ENCODE data around the gene NOMO2. TPM values are rescaled to one million over a fixed set of nuclear protein-coding genes. Genes with fewer than 3 reads are reported as not detected.
"Not testable (repeated sequence)": the region's sequence is repeated elsewhere in the genome, so short reads cannot be mapped to it uniquely, and the experiment has no call there.

The NOMO2 gene
- polyA plus RNA-seq, 1 donor (not counting 4 experiments of a cell fraction or from before 2014, with no cell fraction given): 66.0 TPM

DNA sequence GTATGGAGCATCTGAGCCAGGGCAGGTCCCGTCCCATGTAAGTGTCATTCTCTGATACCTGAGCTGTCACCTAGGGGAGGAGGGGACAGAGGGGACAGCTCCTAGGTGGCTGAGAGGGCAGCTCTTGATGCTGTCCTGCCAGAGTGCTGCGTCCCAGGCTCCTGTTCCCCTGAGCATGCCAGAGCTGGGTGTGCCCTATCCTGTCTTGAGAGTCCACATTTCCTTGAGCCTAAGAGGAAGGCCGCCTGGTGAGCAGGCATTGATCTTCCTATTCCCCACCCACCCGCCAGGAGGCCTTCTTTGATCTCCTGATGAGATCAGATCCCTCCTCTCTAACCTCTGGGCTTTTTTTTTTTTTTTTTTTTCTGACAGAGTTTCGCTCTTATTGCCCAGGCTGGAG is 32.0 kb upstream of the NOMO2 start:
- H3K36me3 ChIP-seq (ENCODE audit: control insufficient read depth in 2 of 2, extremely low read depth in 1 of 2, insufficient read depth in 2 of 2, low read length in 2 of 2); DNase-seq (ENCODE audit: low read depth, low spot score); H3K4me2 ChIP-seq (ENCODE audit: control insufficient read depth, extremely low read depth, insufficient read depth, low read depth, low read length); H2AFZ ChIP-seq (ENCODE audit: control insufficient read depth, low read length); H3K4me1 ChIP-seq (ENCODE audit: control insufficient read depth, extremely low read depth, insufficient read depth, low read length); H3K27me3 ChIP-seq (ENCODE audit: control insufficient read depth, extremely low read depth, insufficient read depth, low read length); dilution Hi-C loops (cut with MboI; ENCODE audit: extremely low pct_ligation_motif_present, low sequenced_read_pairs); FAIRE-seq; H3K9me1 ChIP-seq (ENCODE audit: control insufficient read depth, extremely low read depth, insufficient read depth, low read length); H3K9me3 ChIP-seq (ENCODE audit: control insufficient read depth, low read depth, low read length); H4K20me1 ChIP-seq (ENCODE audit: control insufficient read depth, extremely low read depth, insufficient read depth, low read length); H3K4me3 ChIP-seq (ENCODE audit: control insufficient read depth in 2 of 3, extremely low read depth in 1 of 3, insufficient read depth in 2 of 3, low read depth in 1 of 3, low read length in 3 of 3); H3K9ac ChIP-seq (ENCODE audit: control insufficient read depth, extremely low read depth, insufficient read depth, low read length); H3K27ac ChIP-seq (ENCODE audit: control insufficient read depth, insufficient read depth, low read length); H3K79me2 ChIP-seq (ENCODE audit: control insufficient read depth, insufficient read depth, low read length): not testable (repeated sequence)

DNA sequence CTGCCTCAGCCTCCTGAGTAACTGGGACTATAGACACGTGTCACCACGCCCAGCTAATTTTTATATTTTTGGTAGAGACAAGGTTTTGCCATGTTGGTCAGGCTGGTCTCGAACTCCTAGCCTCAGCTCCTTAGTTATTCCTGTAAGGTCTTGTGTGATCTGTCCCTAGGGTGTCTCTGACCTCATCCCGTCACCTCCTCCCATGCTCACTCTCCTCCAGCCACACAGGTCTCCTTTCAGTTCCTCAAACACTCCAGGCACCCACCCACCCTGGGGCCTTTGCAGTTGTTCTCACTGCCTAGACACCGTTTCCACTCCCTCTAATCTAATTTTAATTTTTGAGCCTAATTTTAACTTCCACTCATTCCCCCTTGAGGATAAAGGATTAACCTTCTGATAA is 31.1 kb upstream of the NOMO2 start:
- not testable (repeated sequence) for H3K27ac ChIP-seq (ENCODE audit: control insufficient read depth, insufficient read depth, low read length); H4K20me1 ChIP-seq (ENCODE audit: control insufficient read depth, extremely low read depth, insufficient read depth, low read length)

DNA sequence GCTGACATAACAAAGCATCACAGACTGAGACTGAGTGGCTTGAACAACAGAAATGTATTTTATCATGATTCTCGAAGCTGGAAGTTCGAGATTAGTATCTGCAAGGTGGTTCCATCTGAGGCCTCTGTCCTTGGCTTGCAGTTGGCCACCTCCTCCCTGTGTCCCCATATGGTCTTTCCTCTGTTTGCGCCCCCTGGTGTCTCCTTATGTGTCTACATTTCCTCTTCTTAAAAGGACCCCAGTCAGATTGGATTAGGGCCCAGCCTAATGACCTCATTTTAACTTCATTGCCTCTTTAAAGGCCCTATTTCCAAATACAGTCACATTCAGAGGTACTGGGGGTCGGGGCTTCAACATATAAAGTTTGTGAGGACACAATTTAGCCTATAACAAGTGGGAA is 30.0 kb upstream of the NOMO2 start:
- dilution Hi-C loops (cut with MboI; ENCODE audit: extremely low pct_ligation_motif_present, low sequenced_read_pairs); H3K9ac ChIP-seq (ENCODE audit: control insufficient read depth, extremely low read depth, insufficient read depth, low read length); H3K4me3 ChIP-seq (ENCODE audit: control insufficient read depth in 2 of 3, extremely low read depth in 1 of 3, insufficient read depth in 2 of 3, low read depth in 1 of 3, low read length in 3 of 3); H3K4me1 ChIP-seq (ENCODE audit: control insufficient read depth, extremely low read depth, insufficient read depth, low read length); FAIRE-seq; H3K27ac ChIP-seq (ENCODE audit: control insufficient read depth, insufficient read depth, low read length); DNase-seq (ENCODE audit: low read depth, low spot score); H3K9me1 ChIP-seq (ENCODE audit: control insufficient read depth, extremely low read depth, insufficient read depth, low read length); H3K9me3 ChIP-seq (ENCODE audit: control insufficient read depth, low read depth, low read length); H2AFZ ChIP-seq (ENCODE audit: control insufficient read depth, low read length); H3K4me2 ChIP-seq (ENCODE audit: control insufficient read depth, extremely low read depth, insufficient read depth, low read depth, low read length); H3K79me2 ChIP-seq (ENCODE audit: control insufficient read depth, insufficient read depth, low read length); H3K36me3 ChIP-seq (ENCODE audit: control insufficient read depth in 2 of 2, extremely low read depth in 1 of 2, insufficient read depth in 2 of 2, low read length in 2 of 2); H3K27me3 ChIP-seq (ENCODE audit: control insufficient read depth, extremely low read depth, insufficient read depth, low read length); H4K20me1 ChIP-seq (ENCODE audit: control insufficient read depth, extremely low read depth, insufficient read depth, low read length): not testable (repeated sequence)

More for the DNA sequence above, 31.1 kb upstream of the NOMO2 start:
- FAIRE-seq; H3K79me2 ChIP-seq (ENCODE audit: control insufficient read depth, insufficient read depth, low read length); H3K36me3 ChIP-seq (ENCODE audit: control insufficient read depth in 2 of 2, extremely low read depth in 1 of 2, insufficient read depth in 2 of 2, low read length in 2 of 2); H2AFZ ChIP-seq (ENCODE audit: control insufficient read depth, low read length); H3K4me1 ChIP-seq (ENCODE audit: control insufficient read depth, extremely low read depth, insufficient read depth, low read length); dilution Hi-C loops (cut with MboI; ENCODE audit: extremely low pct_ligation_motif_present, low sequenced_read_pairs); H3K9me3 ChIP-seq (ENCODE audit: control insufficient read depth, low read depth, low read length); H3K9me1 ChIP-seq (ENCODE audit: control insufficient read depth, extremely low read depth, insufficient read depth, low read length); H3K27me3 ChIP-seq (ENCODE audit: control insufficient read depth, extremely low read depth, insufficient read depth, low read length); H3K9ac ChIP-seq (ENCODE audit: control insufficient read depth, extremely low read depth, insufficient read depth, low read length); H3K4me3 ChIP-seq (ENCODE audit: control insufficient read depth in 2 of 3, extremely low read depth in 1 of 3, insufficient read depth in 2 of 3, low read depth in 1 of 3, low read length in 3 of 3); H3K4me2 ChIP-seq (ENCODE audit: control insufficient read depth, extremely low read depth, insufficient read depth, low read depth, low read length); DNase-seq (ENCODE audit: low read depth, low spot score): not testable (repeated sequence)

DNA sequence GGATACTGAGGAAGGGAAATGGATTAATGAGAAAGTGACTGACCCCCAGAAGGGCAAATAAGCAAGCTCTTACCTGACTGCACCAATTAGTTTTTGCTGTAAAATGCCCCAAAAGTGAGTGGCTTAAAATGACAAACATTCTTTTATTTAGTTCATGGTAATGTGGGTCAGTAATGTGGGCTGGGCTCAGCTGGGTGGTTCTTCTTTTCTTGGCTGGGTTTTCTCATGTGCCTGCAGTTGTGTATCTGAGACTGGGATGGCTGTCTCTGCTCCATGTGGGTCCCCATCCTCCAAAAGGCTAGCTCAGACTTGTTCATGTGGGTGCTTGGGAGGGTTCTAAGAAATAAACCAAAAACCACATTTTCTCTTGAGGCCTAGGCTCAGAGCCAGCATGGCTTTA is 29.5 kb upstream of the NOMO2 start:
- dilution Hi-C loops (cut with MboI; ENCODE audit: extremely low pct_ligation_motif_present, low sequenced_read_pairs); H3K27me3 ChIP-seq (ENCODE audit: control insufficient read depth, extremely low read depth, insufficient read depth, low read length); H3K36me3 ChIP-seq (ENCODE audit: control insufficient read depth in 2 of 2, extremely low read depth in 1 of 2, insufficient read depth in 2 of 2, low read length in 2 of 2); H4K20me1 ChIP-seq (ENCODE audit: control insufficient read depth, extremely low read depth, insufficient read depth, low read length); DNase-seq (ENCODE audit: low read depth, low spot score); H2AFZ ChIP-seq (ENCODE audit: control insufficient read depth, low read length); H3K4me1 ChIP-seq (ENCODE audit: control insufficient read depth, extremely low read depth, insufficient read depth, low read length); H3K4me2 ChIP-seq (ENCODE audit: control insufficient read depth, extremely low read depth, insufficient read depth, low read depth, low read length); FAIRE-seq; H3K9ac ChIP-seq (ENCODE audit: control insufficient read depth, extremely low read depth, insufficient read depth, low read length); H3K9me1 ChIP-seq (ENCODE audit: control insufficient read depth, extremely low read depth, insufficient read depth, low read length); H3K79me2 ChIP-seq (ENCODE audit: control insufficient read depth, insufficient read depth, low read length); H3K4me3 ChIP-seq (ENCODE audit: control insufficient read depth in 2 of 3, extremely low read depth in 1 of 3, insufficient read depth in 2 of 3, low read depth in 1 of 3, low read length in 3 of 3); H3K27ac ChIP-seq (ENCODE audit: control insufficient read depth, insufficient read depth, low read length); H3K9me3 ChIP-seq (ENCODE audit: control insufficient read depth, low read depth, low read length): not testable (repeated sequence)

DNA sequence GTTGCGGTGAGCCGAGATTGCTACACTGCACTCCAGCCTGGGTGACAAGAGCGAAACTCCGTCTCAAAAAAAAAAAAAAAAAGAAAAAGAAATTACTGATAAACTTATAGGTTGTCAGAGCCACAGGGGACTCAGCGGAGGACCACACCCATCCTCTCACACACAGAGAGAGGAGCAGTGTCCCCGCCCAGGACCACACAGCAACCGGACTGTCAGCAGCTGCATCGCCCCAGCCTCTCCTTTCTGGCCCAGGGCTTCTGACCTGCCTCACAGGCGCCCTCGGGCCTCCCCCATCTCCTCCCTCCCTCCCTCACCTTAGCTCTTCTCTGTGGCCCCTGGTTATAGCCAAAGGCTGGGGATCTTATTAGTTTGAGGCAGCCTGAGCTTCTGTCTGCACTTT is 27.9 kb upstream of the NOMO2 start:
- H2AFZ ChIP-seq (ENCODE audit: control insufficient read depth, low read length); H3K36me3 ChIP-seq (ENCODE audit: control insufficient read depth in 2 of 2, extremely low read depth in 1 of 2, insufficient read depth in 2 of 2, low read length in 2 of 2); H3K4me2 ChIP-seq (ENCODE audit: control insufficient read depth, extremely low read depth, insufficient read depth, low read depth, low read length); dilution Hi-C loops (cut with MboI; ENCODE audit: extremely low pct_ligation_motif_present, low sequenced_read_pairs); H3K4me3 ChIP-seq (ENCODE audit: control insufficient read depth in 2 of 3, extremely low read depth in 1 of 3, insufficient read depth in 2 of 3, low read depth in 1 of 3, low read length in 3 of 3); H3K9me3 ChIP-seq (ENCODE audit: control insufficient read depth, low read depth, low read length); H3K9ac ChIP-seq (ENCODE audit: control insufficient read depth, extremely low read depth, insufficient read depth, low read length); H3K27me3 ChIP-seq (ENCODE audit: control insufficient read depth, extremely low read depth, insufficient read depth, low read length); H4K20me1 ChIP-seq (ENCODE audit: control insufficient read depth, extremely low read depth, insufficient read depth, low read length); H3K4me1 ChIP-seq (ENCODE audit: control insufficient read depth, extremely low read depth, insufficient read depth, low read length); H3K27ac ChIP-seq (ENCODE audit: control insufficient read depth, insufficient read depth, low read length); H3K79me2 ChIP-seq (ENCODE audit: control insufficient read depth, insufficient read depth, low read length); H3K9me1 ChIP-seq (ENCODE audit: control insufficient read depth, extremely low read depth, insufficient read depth, low read length); DNase-seq (ENCODE audit: low read depth, low spot score); FAIRE-seq: not testable (repeated sequence)
